ENCODE data around the gene KCNK2.

KCNK2 gene

GRCh38 chr1:215101511-215101910, 19.0 kb downstream of the KCNK2 start:
- no peak for DNase-seq

GRCh38 chr1:215104283-215104682, 21.7 kb downstream of the KCNK2 start:
- no peak for DNase-seq

- DNase-seq: no peak
Measured at GRCh38 chr1:215106067-215106466, 23.5 kb downstream of the KCNK2 start.

- no peak for DNase-seq
Measured at GRCh38 chr1:215109171-215109570, 26.6 kb downstream of the KCNK2 start.

- no peak for DNase-seq
Measured at GRCh38 chr1:215111916-215112315, 29.4 kb downstream of the KCNK2 start.

GRCh38 chr1:215113776-215114153, 31.2 kb downstream of the KCNK2 start:
- no peak for DNase-seq

GRCh38 chr1:215114154-215114933, 31.8 kb downstream of the KCNK2 start:
- DNase-seq: no peak

- no peak for DNase-seq
Measured at GRCh38 chr1:215115760-215116159, 33.2 kb downstream of the KCNK2 start.

- no peak for DNase-seq
Measured at GRCh38 chr1:215118081-215118480, 35.5 kb downstream of the KCNK2 start.

- no peak for DNase-seq
Measured at GRCh38 chr1:215119056-215119455, 36.5 kb downstream of the KCNK2 start.

- no peak for DNase-seq
Measured at GRCh38 chr1:215119719-215120365, 37.3 kb downstream of the KCNK2 start.

- no peak for DNase-seq
Measured at GRCh38 chr1:215128504-215128903, 46.0 kb downstream of the KCNK2 start.

- no peak for DNase-seq
Measured at GRCh38 chr1:215131291-215131690, 48.8 kb downstream of the KCNK2 start.

GRCh38 chr1:215132156-215132555, 49.6 kb downstream of the KCNK2 start:
- no peak for DNase-seq

- DNase-seq: no peak
Measured at GRCh38 chr1:215133532-215133931, 51.0 kb downstream of the KCNK2 start.

- DNase-seq: no peak
Measured at GRCh38 chr1:215137985-215138384, 55.4 kb downstream of the KCNK2 start.

- DNase-seq: no peak
Measured at GRCh38 chr1:215140135-215140534, 57.6 kb downstream of the KCNK2 start.

- DNase-seq: no peak
Measured at GRCh38 chr1:215141460-215141859, 58.9 kb downstream of the KCNK2 start.

- DNase-seq: no peak
Measured at GRCh38 chr1:215143497-215143896, 61.0 kb downstream of the KCNK2 start.

- no peak for DNase-seq
Measured at GRCh38 chr1:215146240-215146975, 63.9 kb downstream of the KCNK2 start.

GRCh38 chr1:215147024-215147423, 64.5 kb downstream of the KCNK2 start:
- DNase-seq: no peak

- DNase-seq: no peak
Measured at GRCh38 chr1:215151841-215152549, 69.5 kb downstream of the KCNK2 start.

GRCh38 chr1:215156232-215156631, 73.7 kb downstream of the KCNK2 start:
- no peak for DNase-seq
